Measurements from ENCODE around the gene SIVA1.

GRCh38 chr14:104708606-104709268, 44.2 kb upstream of the SIVA1 start:
- TF ChIP-seq CTCF (IDR thresholded peaks at IDR 0.05): peak; percentile 96
- no peak for TF ChIP-seq FOXM1 (IDR thresholded peaks at IDR 0.05; ENCODE audit: low read depth)
- no peak for TF ChIP-seq POLR2AphosphoS5 (IDR thresholded peaks at IDR 0.05; ENCODE audit: low read depth, low read length)
- TF ChIP-seq TEAD4 (IDR thresholded peaks at IDR 0.05; ENCODE audit: borderline replicate concordance, insufficient read depth): no peak
- TF ChIP-seq RFX5 (IDR thresholded peaks at IDR 0.05; ENCODE audit: low read length): no peak
- TF ChIP-seq ZBTB33 (IDR thresholded peaks at IDR 0.05; ENCODE audit: borderline replicate concordance, low read depth): no peak
- no peak for TF ChIP-seq TAF1 (IDR thresholded peaks at IDR 0.05; ENCODE audit: borderline replicate concordance, low read depth, low read length)
- TF ChIP-seq REST (IDR thresholded peaks at IDR 0.05; ENCODE audit: low read depth, low read length): no peak
- TF ChIP-seq USF2 (IDR thresholded peaks at IDR 0.05; ENCODE audit: borderline replicate concordance, low read depth, low read length): no peak
